ENCODE data around the gene ZNF383. TPM values are rescaled to one million over a fixed set of nuclear protein-coding genes. Genes with fewer than 3 reads are reported as not detected.

Gene ZNF383
- total RNA-seq, 1 experiment from 2014 or later: 5.4 TPM

Other genes with a start within 250 kb of the ZNF383 start
- 10.4 to 14.9 TPM (median 12.3 TPM) in 3 replicates for gene ZNF420, start 139.8 kb upstream of the ZNF383 start, total RNA-seq (2021)
- 18.2 to 21.3 TPM (median 18.5 TPM) in 3 replicates for gene ZNF585A, start 45.5 kb upstream of the ZNF383 start, total RNA-seq (2021)
- 11.2 to 14.6 TPM (median 13.4 TPM) in 3 replicates for gene ZNF585B, start 7.7 kb upstream of the ZNF383 start, total RNA-seq (2021)
- 3.3 to 3.9 TPM (median 3.3 TPM) in 3 replicates for gene ZNF527, start 152.9 kb downstream of the ZNF383 start, total RNA-seq (2021)
- 12.0 to 15.5 TPM (median 12.9 TPM) in 3 replicates for gene ZNF569, start 249.2 kb downstream of the ZNF383 start, total RNA-seq (2021)

Measured in WTC11 (cell line).